NT2/D1 (cell line): ENCODE measurements around the gene FUBP3.
A peak's percentile ranks its signal among the peaks of the same experiment; 100 is the strongest.

Experiments
- DNase-seq: peaks from one replicate; pipeline ENCODE4 v3.0.0-alpha.2; 2011; ENCODE audit warnings: low read depth, low spot score
- H3K27me3 ChIP-seq: 2 replicates; pipeline ENCODE4 v1.6.0; 2011; ENCODE audit warnings: mild to moderate bottlenecking; ENCODE audit not compliant: insufficient read length, insufficient read depth
- H3K36me3 ChIP-seq: 2 replicates; pipeline ENCODE4 v1.6.1; 2011; ENCODE audit warnings: mild to moderate bottlenecking, low read length, mixed read lengths; ENCODE audit not compliant: insufficient read depth, insufficient read length
- H3K4me1 ChIP-seq: 2 replicates; pipeline ENCODE4 v1.5.1; 2011; ENCODE audit not compliant: insufficient read depth, insufficient read length
- H3K4me3 ChIP-seq: 2 replicates; pipeline ENCODE4 v1.5.1; 2011; ENCODE audit warnings: low read depth; ENCODE audit not compliant: insufficient read length
- H3K9ac ChIP-seq: 2 replicates; pipeline ENCODE4 v1.6.0; 2011; ENCODE audit warnings: low read depth; ENCODE audit not compliant: insufficient read length
- H3K9me3 ChIP-seq: 2 replicates; pipeline ENCODE4 v1.5.1; 2011; ENCODE audit warnings: mild to moderate bottlenecking, low read length; ENCODE audit not compliant: insufficient read depth
- SUZ12 ChIP-seq: IDR thresholded peaks from 2 replicates; pipeline ENCODE4 v1.6.1; 2011; ENCODE audit not compliant: insufficient read length, insufficient read depth; ENCODE audit errors: extremely low read depth
- YY1 ChIP-seq: IDR thresholded peaks from 2 replicates; pipeline ENCODE4 v1.6.1; 2011; ENCODE audit not compliant: insufficient read length, insufficient read depth
- ZNF274 ChIP-seq: IDR thresholded peaks from 2 replicates; pipeline ENCODE4 v1.6.1; 2011; ENCODE audit warnings: mild to moderate bottlenecking, low read depth, low read length

Gene FUBP3

GRCh38 chr9:130651752-130652151, 72.4 kb downstream of the FUBP3 start:
- no peak overlapping the region for H3K4me3 ChIP-seq
- H3K4me1 ChIP-seq = no peaks in the 10 kb centered on the region
- no peaks in the 10 kb centered on the region for H3K9me3 ChIP-seq
- peaks cover 20% of the 10 kb centered on the region for H3K27me3 ChIP-seq
- H3K9ac ChIP-seq = no peak overlapping the region
- no peak for TF ChIP-seq ZNF274
- no peak for TF ChIP-seq SUZ12
- no peak for TF ChIP-seq YY1
- no peak for DNase-seq
- no peaks in the 10 kb centered on the region for H3K36me3 ChIP-seq

DNA sequence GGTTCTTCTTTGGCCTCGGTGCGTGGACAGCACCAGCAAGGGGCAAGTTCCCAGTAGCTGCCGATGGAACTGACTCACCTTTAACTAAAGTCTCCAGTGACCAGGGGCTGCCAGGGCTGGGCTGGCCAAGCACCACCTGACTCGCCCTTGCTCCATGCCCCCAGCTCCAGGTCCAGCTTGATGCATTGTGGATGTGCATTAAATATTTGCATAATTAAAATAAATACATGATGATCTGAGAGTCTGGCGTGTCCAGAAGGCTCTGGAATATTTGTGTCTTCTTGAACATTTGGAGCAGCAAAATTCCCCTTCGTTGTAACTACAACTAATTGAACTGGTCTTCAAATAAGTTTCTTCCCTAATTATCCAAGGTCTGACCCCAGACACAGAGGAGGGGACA, 75.5 kb downstream of the FUBP3 start:
- Histone ChIP-seq H3K9ac (no peak overlapping the region), H3K4me1 (no peaks in the 10 kb centered on the region), H3K27me3 (peaks cover 51% of the 10 kb centered on the region), H3K9me3 (no peaks in the 10 kb centered on the region), H3K36me3 (no peaks in the 10 kb centered on the region), H3K4me3 (no peak overlapping the region)
- no peak for TF ChIP-seq YY1
- DNase-seq = no peak

DNA sequence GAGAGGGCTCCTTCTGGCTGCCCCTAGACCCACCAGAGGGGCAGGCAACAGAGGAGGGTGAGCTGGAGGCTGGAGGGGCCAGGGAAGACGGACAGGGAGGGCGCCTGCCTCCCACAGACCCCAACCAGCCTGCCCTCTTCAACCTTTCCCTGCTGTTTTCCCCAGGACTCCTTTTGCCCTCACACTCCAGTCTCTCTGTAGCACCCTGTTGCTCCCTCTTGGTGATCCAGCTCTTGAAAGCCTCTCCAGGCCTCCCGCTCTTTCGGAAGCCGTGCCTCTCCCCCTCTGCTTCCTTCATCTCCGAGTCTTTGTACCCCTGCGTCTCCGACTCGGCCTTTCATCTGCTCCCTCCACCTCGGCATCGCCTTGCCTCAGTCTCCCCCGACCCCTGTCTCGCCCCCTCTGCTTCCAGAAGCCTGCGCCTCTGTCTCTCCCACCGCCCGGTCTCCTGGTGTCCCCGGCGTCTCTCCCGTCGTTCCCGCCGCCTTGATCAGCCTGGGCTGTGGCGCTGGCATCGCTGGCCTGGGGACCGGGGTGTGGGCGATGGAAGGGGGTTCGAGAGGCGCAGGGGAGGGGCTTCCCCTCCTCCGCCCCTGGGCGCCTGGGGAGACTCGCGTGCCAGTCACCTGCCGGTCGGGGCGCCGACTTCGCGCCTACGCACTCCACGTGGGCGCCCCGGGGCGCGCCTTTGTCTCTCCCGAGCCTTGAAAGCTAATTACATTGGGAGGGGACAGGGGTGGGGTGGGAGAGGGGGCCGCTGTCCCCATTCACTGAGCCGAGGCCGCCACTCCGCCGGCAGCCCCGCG, 79.7 kb downstream of the FUBP3 start:
- TF ChIP-seq SUZ12 (no peak), YY1 (no peak), ZNF274 (no peak)
- no peak for DNase-seq
- no peak overlapping the region for H3K4me3 ChIP-seq
- peaks cover 93% of the 10 kb centered on the region for H3K27me3 ChIP-seq
- H3K36me3 ChIP-seq = no peaks in the 10 kb centered on the region
- H3K9ac ChIP-seq = no peak overlapping the region
- no peaks in the 10 kb centered on the region for H3K9me3 ChIP-seq
- peaks cover 17% of the 10 kb centered on the region for H3K4me1 ChIP-seq

DNA sequence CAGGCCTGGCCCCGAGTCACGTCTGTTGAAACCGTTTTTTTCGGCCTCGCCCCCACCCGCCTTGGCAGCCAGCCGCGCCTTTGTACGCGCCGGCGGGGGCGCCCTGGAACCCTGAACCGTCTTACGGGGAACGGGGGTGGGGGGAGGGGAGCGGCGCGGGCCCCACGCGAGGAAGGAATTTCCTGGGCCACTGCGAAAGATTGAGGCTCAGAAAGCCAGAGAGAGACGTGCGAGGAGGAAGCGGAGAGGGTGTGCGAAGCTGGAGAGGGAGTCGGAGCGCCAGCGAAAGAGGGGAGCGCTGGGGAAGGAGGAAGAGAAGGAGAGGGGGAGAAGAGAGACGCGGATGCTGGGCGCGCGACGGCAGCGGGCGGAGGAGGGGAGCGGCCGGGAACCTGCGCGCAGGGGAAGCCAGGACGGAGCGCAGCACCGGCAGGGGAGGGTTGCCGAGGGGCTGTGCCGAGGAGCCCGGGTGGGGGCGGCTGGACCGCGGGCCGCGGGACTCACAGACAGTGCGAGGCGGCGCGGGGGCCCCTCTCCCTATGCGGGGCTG, 80.4 kb downstream of the FUBP3 start:
- Histone ChIP-seq H3K4me1 (peaks cover 17% of the 10 kb centered on the region), H3K9me3 (no peaks in the 10 kb centered on the region), H3K9ac (peak overlapping the region; percentile 56), H3K27me3 (peaks cover 98% of the 10 kb centered on the region), H3K36me3 (no peaks in the 10 kb centered on the region), H3K4me3 (peak overlapping the region; percentile 18)
- TF ChIP-seq SUZ12 (no peak), YY1 (no peak), ZNF274 (no peak)
- DNase-seq = no peak

DNA sequence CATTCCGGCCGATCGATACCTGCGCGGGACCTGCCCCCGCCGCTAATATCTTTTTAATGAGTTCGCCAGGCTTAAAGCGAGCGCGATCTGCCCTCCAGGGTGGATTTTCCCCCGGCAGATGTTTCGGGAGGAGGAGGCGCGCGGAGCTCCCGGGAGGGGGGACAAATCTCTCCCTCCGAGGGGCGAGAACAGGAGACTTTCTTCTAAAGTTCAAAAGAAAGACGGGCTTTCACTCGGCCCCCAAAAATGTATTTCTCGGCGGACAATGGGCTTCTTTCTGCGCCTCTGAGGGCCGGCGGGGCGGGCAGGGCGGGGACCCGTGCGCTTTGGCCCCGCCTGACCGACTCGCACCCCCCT, 80.9 kb downstream of the FUBP3 start:
- H3K4me3 ChIP-seq = peak overlapping the region; percentile 30
- peak overlapping the region; percentile 42 for H3K9ac ChIP-seq

GRCh38 chr9:130660683-130661450, 81.5 kb downstream of the FUBP3 start:
- Histone ChIP-seq H3K4me3 (peak overlapping the region; percentile 30), H3K27me3 (peaks cover 99% of the 10 kb centered on the region), H3K9me3 (no peaks in the 10 kb centered on the region), H3K4me1 (peaks cover 17% of the 10 kb centered on the region), H3K36me3 (no peaks in the 10 kb centered on the region), H3K9ac (peak overlapping the region; percentile 42)
- no peak for TF ChIP-seq SUZ12
- TF ChIP-seq ZNF274 = no peak
- no peak for TF ChIP-seq YY1
- DNase-seq = no peak

More for the DNA sequence above, 80.9 kb downstream of the FUBP3 start:
- Histone ChIP-seq H3K9me3 (no peaks in the 10 kb centered on the region), H3K36me3 (no peaks in the 10 kb centered on the region), H3K27me3 (peaks cover 98% of the 10 kb centered on the region), H3K4me1 (peaks cover 17% of the 10 kb centered on the region)
- TF ChIP-seq SUZ12 (peak; percentile 98), YY1 (no peak), ZNF274 (no peak)
- no peak for DNase-seq

GRCh38 chr9:130661451-130662098, 82.2 kb downstream of the FUBP3 start:
- H3K9me3 ChIP-seq = no peaks in the 10 kb centered on the region
- peaks cover 17% of the 10 kb centered on the region for H3K4me1 ChIP-seq
- H3K27me3 ChIP-seq = peaks cover 99% of the 10 kb centered on the region
- H3K9ac ChIP-seq = peak overlapping the region; percentile 52
- H3K4me3 ChIP-seq = peak overlapping the region; percentile 30
- no peak for DNase-seq
- H3K36me3 ChIP-seq = no peaks in the 10 kb centered on the region
- TF ChIP-seq YY1 = no peak
- TF ChIP-seq SUZ12 = no peak
- TF ChIP-seq ZNF274 = no peak
